Natural killer cell (primary cell): ENCODE measurements around the gene NFKBIE. TPM values are rescaled to one million over a fixed set of nuclear protein-coding genes. Genes with fewer than 3 reads are reported as not detected.

Source experiments
- ATAC-seq, 3 donors: fragments of 150-1000 bp in 2 of 3; fragments of 200-7000 bp in 1 of 3; cut with Tn5 transposase; 1 replicate in 1 of 3; 2 replicates in 2 of 3; pipeline ENCODE4 v1.10.0; 2021; ENCODE audit warnings: mild to moderate bottlenecking in 2 of 3, moderate library complexity in 2 of 3
- DNase-seq, 2 donors: peaks; one replicate each; pipeline versions ENCODE4 v3.0.0 to v3.0.0-alpha.2; 2013 to 2021; ENCODE audit warnings: mixed read lengths in 1 of 2
- H3K27ac ChIP-seq: one replicate; pipeline ENCODE4 v1.5.1; 2013; ENCODE audit warnings: mild to moderate bottlenecking, low read length
- H3K27me3 ChIP-seq: one replicate; pipeline ENCODE4 v1.6.1; 2013; ENCODE audit warnings: low read length; ENCODE audit not compliant: control insufficient read depth, insufficient read depth
- H3K36me3 ChIP-seq: one replicate; pipeline ENCODE4 v1.6.1; 2013; ENCODE audit warnings: low read length; ENCODE audit not compliant: control insufficient read depth, insufficient read depth
- H3K4me1 ChIP-seq: one replicate; pipeline ENCODE4 v1.6.1; 2013; ENCODE audit warnings: low read length; ENCODE audit not compliant: control insufficient read depth, insufficient read depth
- H3K4me3 ChIP-seq: one replicate; pipeline ENCODE4 v1.5.1; 2013; ENCODE audit warnings: low read length
- H3K9me3 ChIP-seq: one replicate; pipeline ENCODE4 v1.6.1; 2013; ENCODE audit warnings: low read length; ENCODE audit not compliant: control insufficient read depth, insufficient read depth
- H3K27ac Mint-ChIP-seq, 2 donors: one replicate each; pipeline ENCODE4 v1.8.0; 2022; ENCODE audit warnings: mild to moderate bottlenecking in 2 of 2, mixed read lengths in 2 of 2, moderate library complexity in 1 of 2
- H3K27me3 Mint-ChIP-seq, 2 donors: one replicate each; pipeline ENCODE4 v1.8.0; 2022; ENCODE audit warnings: low read depth in 2 of 2, mixed read lengths in 2 of 2
- H3K36me3 Mint-ChIP-seq: one replicate; pipeline ENCODE4 v1.8.0; 2022; ENCODE audit warnings: mixed read lengths
- H3K4me1 Mint-ChIP-seq, 2 donors: one replicate each; pipeline ENCODE4 v1.8.0; 2022; ENCODE audit warnings: mixed read lengths in 2 of 2
- H3K4me3 Mint-ChIP-seq: one replicate; pipeline ENCODE4 v1.8.0; 2022; ENCODE audit warnings: mild to moderate bottlenecking, moderate library complexity, mixed read lengths
- H3K9me3 Mint-ChIP-seq, 2 donors: one replicate each; pipeline ENCODE4 v1.8.0; 2022; ENCODE audit warnings: mixed read lengths in 2 of 2
- CTCF ChIP-seq: fragments of 200-600 bp; IDR thresholded peaks from one replicate; pipeline ENCODE4 v1.8.0; 2022; ENCODE audit warnings: antibody characterized with exemption
- WGBS: methylation state at CpG from one replicate; pipeline ENCODE4 v1.1.7; 2013; ENCODE audit warnings: missing lambda C conversion rate; ENCODE audit not compliant: insufficient coverage; 5-methylcytosine and 5-hydroxymethylcytosine counted together
- intact Hi-C: fragments of 100-400 bp; cut with micrococcal nuclease; formaldehyde crosslinking; loops from one replicate; pipeline ENCODE4 v1.14.2; 2022
- total RNA-seq, 4 donors: library from RNA; stranded (reverse); fragments of 120-200 nt in 1 of 4; gene quantifications; one replicate each; pipeline versions ENCODE4 v1.2.3 to v1.2.4, GENCODE V29; 2013 to 2022

Gene NFKBIE
- total RNA-seq, 3 donors from 2014 or later (not counting 1 experiment from before 2014, with no cell fraction given) = 44.9 to 61.5 (median 56.4) TPM

- Histone ChIP-seq H3K27me3 (peaks cover 5% of the 10 kb centered on the region), H3K9me3 (no peaks in the 10 kb centered on the region), H3K27ac (peak overlapping the region; percentile 92), H3K4me3 (peak overlapping the region; percentile 94), H3K36me3 (peaks cover 23% of the 10 kb centered on the region), H3K4me1 (peaks cover 46% of the 10 kb centered on the region)
- no peaks in the 10 kb centered on the region for H3K36me3 Mint-ChIP-seq
- H3K4me1 Mint-ChIP-seq = peaks cover 22 to 48% of the 10 kb centered on the region in 2 donors
- intact Hi-C loops = no loop called here
- H3K27me3 Mint-ChIP-seq = peaks cover 0 to under 1% of the 10 kb centered on the region in 2 donors
- 18% methylated on average over 6 of the region's 9 CpGs for WGBS
- H3K4me3 Mint-ChIP-seq = peak overlapping the region; percentile 93
- no peaks in the 10 kb centered on the region for H3K9me3 Mint-ChIP-seq
- ATAC-seq (peak; percentile 11 to 34 (median 30)), DNase-seq (peak in 1 of 2 donors; percentile 82)
- peak overlapping the region; percentile 93 to 98 for H3K27ac Mint-ChIP-seq
- no peak for TF ChIP-seq CTCF
Observed at GRCh38 chr6:44263354-44264100, 1.8 kb downstream of the NFKBIE start.

DNA sequence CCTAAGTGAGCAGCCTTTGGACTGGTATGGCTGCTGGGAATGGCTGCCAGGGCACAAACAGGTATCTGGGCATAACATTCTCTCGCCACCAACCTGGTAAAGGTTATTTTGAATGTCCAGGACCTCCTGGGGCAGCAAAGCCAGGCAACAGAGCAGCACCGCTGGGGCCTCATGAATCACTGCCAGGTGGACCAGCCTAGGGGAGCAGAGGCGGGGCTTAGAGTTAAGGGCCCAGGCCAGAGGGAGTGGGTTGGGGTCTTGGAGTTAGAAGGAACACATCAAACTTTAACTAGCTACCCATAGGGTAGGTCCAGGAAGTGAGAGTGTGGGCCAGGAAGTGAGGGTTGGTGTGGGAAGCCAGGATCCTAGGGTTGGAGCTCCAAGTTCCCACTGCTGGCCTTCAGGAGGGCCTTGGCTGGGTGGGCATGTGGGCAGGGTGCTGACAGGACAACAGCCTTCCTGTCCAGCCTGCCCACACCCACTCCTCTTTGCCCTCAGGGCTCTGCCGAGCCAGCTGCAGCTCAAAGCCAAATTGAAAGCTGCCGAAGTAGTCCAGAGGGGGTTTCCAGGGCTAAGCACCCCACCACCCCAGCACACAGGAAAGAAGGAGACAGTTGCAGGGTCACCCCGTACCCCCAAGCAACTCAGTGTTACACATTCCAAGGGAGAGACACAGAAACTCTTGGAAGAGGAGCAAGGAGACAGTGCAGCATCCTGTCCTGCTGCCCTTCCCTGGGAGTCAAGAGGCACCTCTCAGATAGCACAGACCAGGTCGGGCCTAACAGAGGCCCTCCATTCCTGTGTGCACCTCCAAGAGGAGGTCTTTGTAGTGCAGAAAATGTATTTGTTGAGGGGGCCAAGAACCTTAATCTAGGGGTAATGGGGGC lies 2.6 kb downstream of the NFKBIE start:
- peaks cover 31 to 56% of the 10 kb centered on the region in 2 donors for H3K4me1 Mint-ChIP-seq
- peak overlapping the region; percentile 94 for H3K4me3 ChIP-seq
- ATAC-seq (no peak), DNase-seq (peak in 1 of 2 donors; percentile 61)
- peak overlapping the region; percentile 93 to 98 for H3K27ac Mint-ChIP-seq
- peaks cover 23% of the 10 kb centered on the region for H3K36me3 ChIP-seq
- WGBS = 46% methylated on average over 7 of the region's 7 CpGs
- peaks cover 54% of the 10 kb centered on the region for H3K4me1 ChIP-seq
- H3K27me3 Mint-ChIP-seq = no peaks in the 10 kb centered on the region
- TF ChIP-seq CTCF = no peak
- no peaks in the 10 kb centered on the region for H3K9me3 Mint-ChIP-seq
- H3K27me3 ChIP-seq = no peaks in the 10 kb centered on the region
- H3K4me3 Mint-ChIP-seq = peak overlapping the region; percentile 93
- peak overlapping the region; percentile 92 for H3K27ac ChIP-seq
- intact Hi-C loops = no loop called here
- H3K36me3 Mint-ChIP-seq = no peaks in the 10 kb centered on the region
- no peaks in the 10 kb centered on the region for H3K9me3 ChIP-seq

- H3K36me3 ChIP-seq = peaks cover 23% of the 10 kb centered on the region
- Mint-ChIP-seq H3K4me3 (no peak overlapping the region), H3K27ac (peak overlapping the region in 1 of 2 donors; percentile 98), H3K4me1 (peaks cover 36 to 58% of the 10 kb centered on the region in 2 donors), H3K9me3 (no peaks in the 10 kb centered on the region), H3K27me3 (no peaks in the 10 kb centered on the region), H3K36me3 (no peaks in the 10 kb centered on the region)
- DNase-seq = no peak
- peaks cover 61% of the 10 kb centered on the region for H3K4me1 ChIP-seq
- no peak for TF ChIP-seq CTCF
- no peak for ATAC-seq
- intact Hi-C loops = no loop called here
- H3K9me3 ChIP-seq = no peaks in the 10 kb centered on the region
- H3K4me3 ChIP-seq = no peak overlapping the region
- 92% methylated on average over 8 of the region's 8 CpGs for WGBS
- no peaks in the 10 kb centered on the region for H3K27me3 ChIP-seq
- peak overlapping the region; percentile 92 for H3K27ac ChIP-seq
Observed at GRCh38 chr6:44261581-44261980, 3.8 kb downstream of the NFKBIE start.
